Inflammatory macrophage (primary cell): ENCODE results near the gene TM9SF3.
"Not testable (repeated sequence)": the region's sequence is repeated elsewhere in the genome, so short reads cannot be mapped to it uniquely, and the experiment has no call there.

Source experiments
- DNase-seq, 2 donors: peaks; one replicate each; pipeline ENCODE4 v3.0.0-alpha.2; 2020 to 2022

Gene TM9SF3

DNA sequence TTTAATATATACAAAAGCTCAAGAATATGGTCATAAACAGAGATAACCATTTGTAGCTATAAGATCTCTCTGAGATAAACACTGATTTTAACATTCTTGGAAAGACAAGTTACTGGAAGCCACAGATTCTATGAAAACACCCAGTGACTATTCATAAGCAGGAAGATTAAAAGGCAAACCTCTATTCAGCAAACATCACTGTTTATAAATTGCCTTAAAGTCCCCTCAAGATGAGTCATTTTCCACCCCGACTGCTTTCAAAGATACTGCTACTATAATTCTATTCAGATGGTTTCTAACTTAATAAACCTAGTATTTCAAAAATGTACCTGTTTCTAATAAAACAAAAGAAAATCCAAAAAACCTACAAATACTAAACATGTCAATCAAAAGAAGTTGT is 21.0 kb downstream of the TM9SF3 start:
- no peak for DNase-seq

DNA sequence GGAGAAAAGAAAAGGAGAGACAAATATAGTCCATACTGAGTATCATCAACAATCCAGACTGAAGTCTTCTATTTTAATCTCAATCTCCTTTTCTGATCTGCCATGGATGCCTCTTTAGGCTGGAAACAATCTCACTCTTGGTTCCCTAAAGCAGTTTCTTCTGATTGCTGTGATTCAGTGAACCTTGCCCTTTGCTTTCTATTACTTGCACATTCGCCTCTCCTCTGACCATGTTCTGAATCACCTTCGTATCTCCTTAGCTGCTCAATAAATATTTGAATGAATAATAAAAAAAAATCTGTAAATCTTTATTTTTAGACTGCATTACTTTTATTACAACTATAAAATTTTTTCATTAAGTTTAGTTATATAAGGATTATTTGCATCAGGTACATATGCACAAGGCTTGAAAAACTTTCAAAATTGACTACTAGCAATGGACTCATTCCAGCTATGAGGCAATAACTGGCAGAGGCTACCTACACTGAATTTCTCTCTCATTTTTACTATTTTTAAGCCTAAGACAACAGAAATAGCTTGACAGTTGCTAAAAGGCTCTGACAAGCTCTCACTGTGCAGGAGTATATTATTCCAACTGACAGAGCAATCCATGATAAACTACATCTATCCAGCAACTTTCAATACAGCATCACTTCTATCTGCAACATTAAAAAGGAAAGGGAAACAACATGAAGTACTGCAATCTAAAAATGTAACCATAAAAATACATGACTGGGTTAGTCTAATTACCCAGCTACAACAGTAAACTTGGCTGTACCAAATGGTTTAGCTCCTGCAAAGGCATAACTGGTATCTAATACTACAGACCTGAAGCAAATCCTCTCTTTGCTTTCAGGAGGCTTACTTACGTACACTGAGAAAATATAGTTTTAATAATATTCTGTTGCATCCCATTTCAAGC is 25.6 kb downstream of the TM9SF3 start:
- DNase-seq = no peak

DNA sequence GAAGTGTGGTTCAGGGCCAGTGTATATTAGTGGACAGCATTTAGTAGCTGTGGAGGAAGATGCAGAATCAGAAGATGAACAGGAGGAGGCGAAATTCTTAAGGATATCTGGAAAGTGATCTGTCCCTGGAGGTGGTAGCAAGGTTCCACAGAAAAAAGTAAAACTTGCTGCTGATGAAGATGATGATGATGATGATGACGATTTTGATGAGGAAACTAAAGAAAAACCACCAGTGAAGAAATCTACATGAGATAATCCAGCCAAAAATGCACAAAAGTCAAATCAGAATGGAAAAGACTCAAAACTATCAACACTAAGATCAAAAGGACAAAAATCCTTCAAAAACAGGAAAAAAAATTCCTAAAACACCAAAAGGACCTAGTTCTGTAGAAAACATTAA is 26.3 kb downstream of the TM9SF3 start:
- DNase-seq = no peak

DNA sequence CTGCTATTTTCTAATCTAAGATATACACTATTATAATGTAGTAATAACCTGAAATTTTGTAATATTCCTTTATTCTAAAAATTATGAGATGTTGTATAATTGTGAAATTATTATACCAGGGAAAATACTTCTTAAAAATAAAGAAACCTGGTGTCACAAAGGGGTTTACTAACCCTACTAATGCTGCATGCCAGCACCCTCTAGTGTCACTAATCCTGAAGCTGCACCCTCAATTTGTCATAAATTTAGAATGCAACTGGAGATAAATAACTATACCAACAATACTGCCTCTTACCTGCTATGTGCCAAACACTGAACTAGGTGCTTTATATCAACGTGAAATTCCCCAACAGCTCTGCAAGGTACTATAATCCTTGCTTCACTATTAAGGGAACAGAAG is 30.8 kb downstream of the TM9SF3 start:
- DNase-seq = no peak

DNA sequence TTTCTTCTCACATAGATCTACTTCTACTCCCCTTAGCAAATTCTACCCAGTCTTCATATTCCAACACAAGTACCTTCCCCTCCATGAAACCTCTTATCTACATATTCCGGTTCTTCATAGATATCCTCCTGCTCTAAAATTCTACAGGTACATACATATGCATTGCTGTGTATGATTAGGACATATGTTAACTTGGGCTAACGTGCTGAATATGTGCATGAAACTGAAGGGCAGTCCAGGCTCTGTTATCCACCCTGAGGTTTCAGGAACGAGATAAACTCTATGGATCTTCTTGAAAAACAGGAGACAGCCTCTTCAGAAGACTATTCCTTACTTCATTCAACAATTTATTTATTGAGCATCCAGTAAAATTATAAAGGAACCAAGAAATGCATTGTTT is 31.5 kb downstream of the TM9SF3 start:
- no peak for DNase-seq

DNA sequence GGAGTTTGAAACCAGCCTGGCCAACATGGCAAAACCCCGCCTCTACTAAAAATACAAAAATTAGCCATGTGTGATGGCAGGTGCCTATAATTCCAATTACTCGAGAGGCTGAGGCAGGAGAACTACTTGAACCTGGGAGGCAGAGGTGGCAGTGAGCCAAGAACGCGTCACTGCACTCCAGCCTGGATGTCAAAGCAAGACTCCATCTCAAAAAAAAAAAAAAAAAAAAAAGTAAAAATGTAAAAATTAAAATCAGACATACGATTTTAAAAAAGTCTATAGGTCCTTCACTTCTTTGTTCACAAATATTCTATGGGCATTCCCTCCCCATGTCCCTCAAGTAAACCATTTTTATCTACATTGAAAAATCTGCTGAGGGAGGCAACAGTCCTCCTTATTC is 38.2 kb downstream of the TM9SF3 start:
- DNase-seq = no peak

DNA sequence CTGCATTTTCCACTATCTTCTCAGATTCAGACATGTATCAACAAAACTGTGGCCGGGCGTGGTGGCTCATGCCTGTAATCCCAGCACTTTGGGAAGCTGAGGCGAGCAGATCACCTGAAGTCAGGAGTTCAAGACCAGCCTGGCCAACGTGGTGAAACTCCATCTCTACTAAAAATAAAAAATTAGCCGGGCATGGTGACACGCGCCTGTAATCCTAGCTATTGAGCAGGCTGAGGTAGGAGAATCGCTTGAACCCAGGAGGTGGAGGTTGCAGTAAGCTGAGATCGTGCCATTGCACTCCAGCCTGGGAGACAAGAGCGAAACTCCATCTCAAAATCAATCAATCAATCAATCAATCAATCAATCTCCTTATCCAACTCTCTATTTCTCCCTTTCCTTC is 41.3 kb downstream of the TM9SF3 start:
- not testable (repeated sequence) for DNase-seq

DNA sequence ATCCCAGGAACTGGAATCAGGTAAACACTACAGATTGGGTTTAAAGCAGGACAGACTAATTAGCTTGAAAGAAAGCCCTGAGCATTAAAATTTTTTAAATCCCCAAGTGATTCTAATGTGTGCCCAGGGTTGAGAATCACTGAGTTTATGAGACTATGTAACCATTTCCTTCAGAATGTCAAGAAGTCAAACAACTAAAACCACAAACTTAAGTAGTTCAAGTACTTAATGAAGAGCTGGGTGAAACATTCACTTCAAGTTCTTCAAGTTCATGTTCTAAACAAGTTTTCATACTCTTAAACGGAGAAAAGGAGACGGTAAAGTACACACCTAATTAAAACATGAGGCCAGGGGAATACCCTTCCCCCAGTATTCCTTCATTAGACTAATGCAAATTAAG is 44.9 kb downstream of the TM9SF3 start:
- DNase-seq = no peak

DNA sequence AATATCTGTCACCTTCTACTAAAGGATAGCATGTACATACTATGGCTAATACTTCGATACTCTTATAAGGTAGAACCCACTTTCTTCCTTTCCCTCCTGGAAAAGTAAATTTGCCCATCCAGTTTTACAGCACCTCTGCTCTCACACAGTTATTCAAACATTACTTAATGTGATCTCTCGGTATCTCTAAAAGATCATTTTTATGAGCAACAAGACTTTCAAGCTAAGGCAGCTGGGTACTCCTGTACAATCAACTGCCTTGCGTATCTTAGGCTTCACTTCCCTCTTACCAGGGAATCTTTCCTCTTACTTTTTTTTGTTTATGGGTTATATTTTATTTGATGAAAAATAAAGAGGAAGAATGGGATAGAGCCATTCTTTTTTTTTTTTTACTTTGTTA is 46.6 kb downstream of the TM9SF3 start:
- DNase-seq = no peak

DNA sequence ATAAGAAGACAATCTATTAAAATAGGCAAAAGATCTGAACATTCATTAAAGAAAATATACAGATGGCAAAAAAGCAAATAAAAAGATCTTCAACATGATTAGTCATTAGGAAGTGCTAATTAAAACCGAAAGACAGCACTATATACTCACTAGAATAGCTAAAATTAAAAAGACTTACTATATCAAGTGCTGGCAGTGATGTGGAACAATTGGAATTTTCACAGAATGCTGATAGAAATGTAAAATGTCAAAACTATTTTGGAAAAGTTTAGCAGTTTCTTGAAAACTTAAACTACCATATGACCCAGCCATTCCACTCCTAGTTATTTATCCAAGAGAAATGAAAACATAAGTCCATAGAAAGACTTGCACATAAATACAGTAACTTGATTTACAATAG is 48.1 kb downstream of the TM9SF3 start:
- DNase-seq = no peak

DNA sequence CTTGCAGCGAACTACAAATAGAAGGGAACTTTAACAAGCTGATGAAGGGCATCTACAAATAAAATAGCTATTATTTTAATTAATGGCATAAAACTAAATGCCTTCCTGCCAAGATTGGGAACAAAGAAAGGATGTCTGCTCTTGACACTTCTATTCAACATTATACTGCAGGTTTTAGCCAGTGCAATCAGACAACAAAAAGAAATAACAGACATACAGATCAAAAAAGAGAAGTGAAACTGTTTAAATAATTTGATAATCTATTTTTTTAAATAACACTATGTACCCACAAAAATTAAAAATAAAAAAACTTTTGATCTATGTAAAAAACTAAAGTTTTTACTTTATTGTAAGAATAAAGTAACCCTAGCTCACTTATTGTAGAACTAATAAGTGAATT is 50.7 kb downstream of the TM9SF3 start:
- DNase-seq = no peak

DNA sequence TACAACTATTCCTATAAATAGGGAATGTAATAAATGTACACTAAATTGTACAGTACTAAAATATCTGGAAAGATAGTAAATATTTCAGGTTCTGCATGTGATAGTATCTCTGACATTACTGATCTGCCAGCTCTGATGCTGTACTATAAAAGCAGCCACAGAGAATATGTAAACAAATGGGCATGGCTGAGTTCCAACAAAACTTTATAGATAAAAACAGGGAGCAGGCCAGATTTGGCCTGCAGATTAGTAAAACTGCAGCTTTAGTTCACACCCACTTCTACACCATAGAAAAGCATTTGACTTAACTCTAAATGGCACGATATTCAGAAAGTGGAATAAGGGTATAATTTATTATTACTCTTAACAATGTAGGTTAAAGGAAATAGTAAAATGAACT is 54.3 kb downstream of the TM9SF3 start:
- no peak for DNase-seq

DNA sequence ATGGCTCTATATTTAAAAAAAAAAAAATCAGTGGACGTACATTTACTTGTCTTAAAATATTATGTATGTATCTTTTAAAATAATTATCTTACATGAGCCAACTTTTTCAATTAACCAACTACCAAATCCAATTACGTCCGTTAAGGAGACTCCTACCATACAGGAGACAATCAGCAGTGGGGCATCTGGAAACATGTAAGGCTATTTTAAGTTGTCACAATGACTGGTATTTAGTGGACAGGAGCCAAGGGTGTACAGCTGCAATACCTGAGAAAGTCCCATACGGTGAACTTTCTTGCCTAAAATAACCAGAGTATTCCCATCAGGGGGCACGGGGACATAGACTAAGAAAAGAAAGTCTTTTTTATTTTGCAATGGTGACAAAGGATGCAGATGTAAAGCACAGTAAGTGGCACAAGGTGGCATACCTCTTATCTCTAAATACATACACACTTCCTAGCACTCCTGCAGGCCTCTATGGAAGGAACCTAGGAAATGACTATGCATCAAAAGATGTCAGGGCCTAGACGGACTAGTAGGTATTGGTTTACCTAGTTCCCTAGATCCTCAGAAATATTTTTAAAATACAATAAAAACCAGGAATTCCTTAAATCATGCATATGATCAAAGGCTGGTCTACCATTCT is 57.1 kb downstream of the TM9SF3 start:
- no peak for DNase-seq

DNA sequence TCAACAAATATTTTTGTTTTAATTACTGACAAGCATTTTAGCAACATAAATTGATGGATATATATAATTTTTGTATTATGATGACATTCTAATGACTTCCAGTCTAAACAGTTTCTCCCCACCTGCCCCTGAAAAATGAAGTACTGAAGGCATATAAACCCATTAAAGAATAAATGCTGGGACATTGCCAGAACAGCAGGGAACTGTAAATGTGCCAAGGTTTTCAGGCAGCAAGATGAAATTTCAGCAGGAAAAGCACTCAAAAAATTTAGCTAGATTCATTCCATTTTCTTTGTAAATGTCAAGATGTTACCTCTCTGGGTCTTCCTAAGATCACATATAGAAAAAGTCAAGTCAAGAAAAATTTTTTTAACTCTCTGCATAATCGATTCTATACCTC is 62.1 kb downstream of the TM9SF3 start:
- no peak for DNase-seq

DNA sequence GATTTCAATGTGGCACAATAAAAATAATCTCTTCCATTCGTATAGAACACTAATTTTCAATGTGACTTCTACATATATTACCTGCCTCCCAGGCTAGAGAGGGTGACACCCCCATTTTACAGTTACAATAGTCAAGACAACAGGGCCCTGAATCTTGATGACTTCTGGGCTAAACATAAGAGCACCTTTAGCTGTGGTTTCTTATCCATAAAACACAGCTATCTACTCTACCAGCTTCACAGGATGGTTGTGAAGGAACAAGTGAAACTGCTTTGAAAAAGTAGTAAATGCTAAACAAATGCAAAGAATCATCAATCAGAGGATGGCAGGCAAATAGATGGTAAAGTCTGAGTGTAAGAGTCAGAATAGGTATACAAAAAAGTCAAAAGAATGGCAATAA is 69.5 kb downstream of the TM9SF3 start:
- DNase-seq = no peak

DNA sequence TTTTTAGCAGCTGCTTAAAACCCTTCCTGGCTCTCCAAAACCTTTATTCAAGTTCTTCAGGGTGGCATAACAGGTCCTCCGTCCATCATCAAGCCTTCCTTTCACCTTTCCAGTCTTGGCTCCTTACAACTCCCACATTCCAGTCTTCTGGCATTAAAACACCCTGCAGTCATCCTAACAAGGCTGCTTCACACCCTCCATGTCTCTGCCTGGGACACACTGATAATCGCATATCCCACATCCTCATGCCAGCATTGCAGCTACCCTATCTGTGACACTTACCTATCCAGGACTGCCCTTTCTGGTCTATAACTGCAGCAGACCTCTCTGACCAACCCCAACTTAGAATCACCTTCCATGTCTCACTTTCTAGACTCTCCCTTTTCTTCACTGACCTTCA is 70.5 kb downstream of the TM9SF3 start:
- no peak for DNase-seq

DNA sequence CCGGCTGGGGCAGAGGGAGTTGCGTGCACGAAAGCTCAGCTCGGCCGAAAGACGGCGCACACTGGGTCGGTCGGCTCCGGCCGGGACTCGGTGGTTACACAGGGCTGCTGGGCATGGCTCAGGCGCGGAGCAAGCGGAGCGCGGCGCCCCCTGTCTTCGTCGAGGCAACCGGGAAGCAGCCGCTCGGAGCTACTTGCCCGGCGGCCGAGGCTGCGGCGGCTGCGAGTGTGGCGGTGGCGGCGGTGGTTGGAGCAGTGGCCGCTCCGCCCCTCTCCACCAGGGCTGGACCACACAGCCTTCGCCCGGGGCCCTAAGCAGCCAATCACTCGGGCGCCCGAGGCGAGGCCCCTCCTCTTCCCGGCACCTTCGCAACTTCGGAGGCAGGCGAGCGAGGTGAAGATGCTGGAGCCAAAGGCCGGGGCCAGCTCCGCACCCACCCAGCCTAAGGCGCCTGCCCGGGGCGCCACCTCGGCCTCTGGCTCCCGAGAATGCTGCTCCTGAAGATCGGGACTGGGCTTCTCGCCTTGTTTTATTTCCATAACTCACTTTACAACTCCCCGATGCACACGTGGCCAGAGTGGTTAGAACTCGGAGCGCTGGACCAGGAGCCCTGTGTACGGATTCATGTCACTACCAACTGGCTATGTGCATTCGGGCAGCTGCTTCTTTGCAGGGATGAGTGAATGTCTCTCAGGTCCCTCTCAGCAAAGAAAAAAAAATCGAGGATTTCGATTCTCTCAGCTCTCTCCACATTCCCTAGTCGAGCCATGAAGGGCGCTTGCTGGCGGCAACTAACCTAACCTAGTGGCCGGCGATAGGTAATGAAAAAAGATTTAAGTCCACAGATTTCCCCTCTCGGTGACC is 72.9 kb downstream of the TM9SF3 start, which contains the start of gene TLL2:
Gene TLL2, minus strand, starts transcription at position 229 of the 864 bp plus-strand sequence. CDS start 241 bp downstream, outside the sequence.
- DNase-seq = peak; percentile 70 to 80

DNA sequence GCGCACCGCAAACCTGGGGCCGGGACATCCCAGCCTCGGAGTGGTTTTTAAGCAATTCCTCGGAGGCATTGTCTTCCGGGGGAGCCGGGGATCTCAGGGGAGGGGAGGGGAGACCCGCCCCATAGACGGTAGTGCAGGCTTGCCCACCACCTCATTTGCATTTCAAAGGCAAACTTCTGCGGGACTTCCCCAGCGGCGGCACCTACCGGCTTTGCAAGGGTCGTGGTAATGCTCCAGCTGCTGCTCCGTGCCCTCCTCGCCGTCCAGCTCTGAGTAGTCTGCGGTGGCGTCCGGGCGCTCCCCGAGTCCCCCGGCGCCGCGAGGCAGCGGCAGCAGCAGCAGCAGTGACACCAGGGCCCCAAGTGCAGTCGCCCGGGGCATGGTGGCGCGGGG is 73.5 kb downstream of the TM9SF3 start:
- no peak for DNase-seq

DNA sequence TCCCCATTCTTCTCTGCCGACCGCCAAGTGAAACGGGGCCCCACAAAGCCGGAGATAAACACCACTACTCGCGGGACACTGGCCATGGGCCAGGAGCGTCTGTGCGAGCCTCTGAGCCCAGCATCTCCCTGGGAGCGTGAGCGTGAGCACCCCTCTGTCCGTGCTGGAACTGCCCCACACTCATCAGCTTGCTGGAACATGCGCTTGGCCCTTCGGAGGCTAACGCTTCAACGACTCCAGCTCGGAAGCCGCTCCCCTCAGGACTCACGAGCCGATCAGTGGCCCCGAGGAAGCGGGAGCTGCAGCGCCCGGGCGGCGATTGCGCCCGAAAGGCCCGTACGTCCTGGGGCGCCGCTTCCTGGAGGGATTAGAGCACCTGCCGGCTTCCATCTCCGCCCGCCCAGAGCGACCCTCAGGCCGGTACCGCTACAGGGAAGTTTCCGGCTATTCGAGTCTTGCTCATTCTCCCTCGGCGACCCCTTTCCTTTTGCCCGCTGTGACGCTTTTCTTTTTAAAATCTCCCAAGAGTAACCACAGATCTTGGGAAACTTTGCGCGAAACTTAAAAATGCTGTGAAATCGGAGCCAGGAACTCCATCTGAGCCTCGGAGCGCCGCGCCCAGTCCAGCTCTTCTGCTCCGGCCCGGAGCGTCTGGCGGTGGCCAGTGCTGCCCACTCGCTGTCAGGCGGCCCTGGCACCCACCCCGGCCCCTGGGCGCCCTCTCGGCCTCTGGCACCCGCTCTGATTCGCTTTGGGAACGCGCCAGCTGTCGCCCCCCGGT is 74.1 kb downstream of the TM9SF3 start:
- peak in 1 of 2 donors; percentile 17 for DNase-seq

DNA sequence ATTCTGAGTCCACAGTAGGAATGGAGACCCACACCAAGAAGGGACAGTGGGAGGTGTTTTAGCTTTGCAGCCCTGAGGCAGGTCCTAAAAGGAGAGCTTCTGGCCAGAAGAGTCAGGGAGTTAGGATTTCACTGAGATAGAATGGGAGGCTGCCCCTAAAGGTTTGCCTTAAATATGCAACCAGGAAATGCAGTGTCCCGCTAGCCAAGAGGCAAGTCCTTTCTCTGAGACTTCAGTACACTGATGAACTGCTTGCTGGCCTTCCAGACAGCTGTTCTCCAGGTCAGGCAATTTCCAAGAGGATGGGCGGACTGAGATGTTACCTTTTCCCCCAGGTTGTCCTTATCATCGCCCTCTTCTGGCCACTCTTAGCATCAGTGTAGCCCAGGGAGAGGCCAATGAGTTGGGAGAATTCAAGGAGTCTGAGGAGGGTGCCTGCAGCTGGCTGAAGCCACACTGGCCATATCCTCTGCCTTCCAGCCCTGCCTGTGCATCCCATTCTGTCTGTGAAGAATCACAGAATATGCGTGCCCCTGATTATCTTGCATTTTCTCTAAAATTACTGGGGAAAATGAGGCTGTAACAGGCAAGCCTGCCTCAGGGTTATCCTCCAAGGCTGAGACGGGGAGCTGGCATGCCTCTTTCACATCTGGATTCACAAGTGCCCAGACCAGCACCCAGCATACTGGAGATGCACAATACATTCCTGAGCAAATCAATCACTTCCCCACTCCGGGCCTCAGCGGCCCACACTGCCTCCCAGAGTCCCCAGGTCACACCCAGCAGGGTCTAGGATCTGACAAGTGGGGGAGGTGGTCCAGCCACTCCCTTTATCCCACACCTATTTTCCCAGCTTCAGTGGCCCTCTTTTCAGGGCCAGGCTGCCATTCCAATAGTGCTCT is 75.5 kb downstream of the TM9SF3 start:
- DNase-seq = no peak

DNA sequence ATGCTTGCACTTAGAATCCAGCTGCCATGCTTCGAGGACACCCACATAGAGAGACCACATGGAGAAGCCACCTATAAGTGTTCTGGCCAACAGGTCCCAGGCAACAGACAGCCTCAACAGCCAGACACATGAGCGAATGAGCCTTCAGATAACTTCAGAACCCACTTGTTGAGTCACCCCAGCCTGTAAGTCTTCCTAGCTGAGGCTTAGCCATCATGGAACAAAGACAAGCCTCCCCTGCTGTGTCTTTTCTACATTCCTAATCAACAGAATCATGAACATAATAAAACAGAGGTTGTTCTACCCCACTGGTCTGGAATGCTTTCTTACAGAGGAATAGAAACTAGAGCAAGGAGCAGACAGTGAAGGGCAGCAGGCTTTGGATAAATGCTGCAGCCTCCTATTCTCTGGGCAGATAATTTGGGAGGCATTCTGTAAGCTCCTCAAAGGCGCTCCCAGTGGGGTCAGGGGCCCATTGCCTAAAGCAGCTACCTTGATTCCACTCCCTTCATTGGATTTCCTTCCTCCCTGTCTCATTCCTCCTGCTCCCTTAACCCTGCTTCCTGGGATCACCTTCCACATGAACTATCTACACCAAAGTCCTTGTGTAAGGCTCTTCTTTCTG is 77.7 kb downstream of the TM9SF3 start:
- no peak for DNase-seq
